H1 (cell line): Measurements from ENCODE around the gene PBXIP1. TPM values are rescaled to one million over a fixed set of nuclear protein-coding genes. Genes with fewer than 3 reads are reported as not detected.

Experiments used
- CTCF ChIA-PET: fragments of 300-600 bp; sonication (Branson Sonifier 250); formaldehyde crosslinking; loops from one replicate; lab custom pipeline; 2021; ENCODE audit not compliant: partially characterized antibody; lab: Charles Lee
- POLR2A ChIA-PET: fragments of 300-600 bp; sonication (Branson Sonifier 250); formaldehyde crosslinking; loops from one replicate; lab custom pipeline; 2021; ENCODE audit warnings: inconsistent platforms; ENCODE audit not compliant: partially characterized antibody; lab: Charles Lee
- DNase-seq, 2 experiments: peaks; one replicate each; pipeline versions ENCODE4 v3.0.0 to v3.0.0-alpha.2; 2010 to 2022; ENCODE audit warnings: low spot score in 2 of 2, low read depth in 1 of 2, mixed read lengths in 1 of 2
- FAIRE-seq: peaks from 2 replicates; lab custom pipeline; 2011; peaks lifted over from hg19 to GRCh38; lab: Jason Lieb, UNC
- H2AFZ ChIP-seq: 2 replicates; pipeline ENCODE4 v1.8.1; 2012; ENCODE audit warnings: low read length, inconsistent platforms
- H2AK5ac ChIP-seq: 2 replicates; pipeline ENCODE4 v1.6.1; 2013; ENCODE audit warnings: low read depth, low read length
- H2BK120ac ChIP-seq: replicated peaks from 2 replicates; pipeline ENCODE3; 2013; ENCODE audit warnings: low read depth, low read length, inconsistent platforms
- H2BK12ac ChIP-seq: 2 replicates; pipeline ENCODE4 v1.6.1; 2013; ENCODE audit warnings: low read depth, low read length
- H2BK15ac ChIP-seq: 2 replicates; pipeline ENCODE4 v1.6.1; 2013; ENCODE audit warnings: low read length
- H2BK20ac ChIP-seq: 2 replicates; pipeline ENCODE4 v1.6.1; 2013; ENCODE audit warnings: low read length
- H2BK5ac ChIP-seq: 2 replicates; pipeline ENCODE4 v1.6.1; 2013; ENCODE audit warnings: low read depth, low read length
- H3K14ac ChIP-seq: 2 replicates; pipeline ENCODE4 v1.6.1; 2013; ENCODE audit warnings: inconsistent platforms; ENCODE audit not compliant: insufficient read length
- H3K18ac ChIP-seq: 2 replicates; pipeline ENCODE4 v1.6.1; 2013; ENCODE audit warnings: low read length; ENCODE audit errors: extremely low read depth
- H3K23ac ChIP-seq: 2 replicates; pipeline ENCODE4 v1.6.1; 2013; ENCODE audit warnings: inconsistent platforms; ENCODE audit not compliant: insufficient read length
- H3K23me2 ChIP-seq: 2 replicates; pipeline ENCODE4 v1.6.1; 2013; ENCODE audit warnings: low read depth, low read length
- H3K27ac ChIP-seq: 2 replicates; pipeline ENCODE4 v1.6.1; 2011; ENCODE audit warnings: low read depth, low read length, inconsistent platforms
- H3K27me3 ChIP-seq, 4 experiments: replicated peaks in 1 of 4; 1 replicate in 1 of 4; 2 replicates in 3 of 4; pipeline versions ENCODE4 v1.6.1 to v1.8.1; 2011 to 2013; ENCODE audit warnings: low read length in 3 of 4, mild to moderate bottlenecking in 3 of 4, inconsistent platforms in 2 of 4, mixed read lengths in 2 of 4, moderate library complexity in 1 of 4; ENCODE audit not compliant: control insufficient read depth in 3 of 4, insufficient read depth in 3 of 4; ENCODE audit errors: extremely low read depth in 1 of 4
- H3K36me3 ChIP-seq, 4 experiments: 2 replicates each; pipeline versions ENCODE4 v1.6.1 to v1.8.1; 2011 to 2013; ENCODE audit warnings: mild to moderate bottlenecking in 4 of 4, low read length in 3 of 4, moderate library complexity in 2 of 4, control low read depth in 1 of 4, inconsistent platforms in 1 of 4; ENCODE audit not compliant: insufficient read depth in 4 of 4, control insufficient read depth in 2 of 4
- H3K4ac ChIP-seq: replicated peaks from 2 replicates; pipeline ENCODE3; 2013; ENCODE audit warnings: low read length, low read depth, mixed read lengths, inconsistent platforms; ENCODE audit not compliant: insufficient read length
- H3K4me1 ChIP-seq, 4 experiments: replicated peaks in 1 of 4; 1 replicate in 1 of 4; 2 replicates in 3 of 4; pipeline versions ENCODE4 v1.6.1 to v1.8.1; 2011 to 2013; ENCODE audit warnings: low read length in 3 of 4, inconsistent platforms in 2 of 4, mixed read lengths in 1 of 4; ENCODE audit not compliant: insufficient read depth in 4 of 4, control insufficient read depth in 3 of 4
- H3K4me2 ChIP-seq, 2 experiments: 2 replicates each; pipeline versions ENCODE4 v1.6.1 to v1.8.1; 2011 to 2013; ENCODE audit warnings: low read depth in 2 of 2, low read length in 2 of 2, control low read depth in 1 of 2, inconsistent platforms in 1 of 2, mild to moderate bottlenecking in 1 of 2; ENCODE audit not compliant: insufficient read depth in 1 of 2
- H3K4me3 ChIP-seq, 4 experiments: fragments of 200-600, 300-600 bp in 1 of 4; sonication (generic), shearing (Covaris generic), sonication (Bioruptor Twin) in 1 of 4; 2 replicates each; pipeline versions ENCODE4 v1.5.1 to v1.8.1; 2011 to 2016; ENCODE audit warnings: low read length in 4 of 4, low read depth in 3 of 4, control low read depth in 2 of 4, inconsistent platforms in 2 of 4, mild to moderate bottlenecking in 2 of 4, mixed read lengths in 1 of 4, moderate library complexity in 1 of 4; ENCODE audit not compliant: insufficient read depth in 2 of 4; ENCODE audit errors: extremely low read depth in 1 of 4
- H3K56ac ChIP-seq: replicated peaks from 2 replicates; pipeline ENCODE3; 2013; ENCODE audit warnings: low read depth, mild to moderate bottlenecking, mixed read lengths, low read length, inconsistent platforms; ENCODE audit not compliant: insufficient read length
- H3K79me1 ChIP-seq: 2 replicates; pipeline ENCODE4 v1.6.1; 2013; ENCODE audit warnings: low read depth, low read length, control low read depth
- H3K79me2 ChIP-seq, 2 experiments: 2 replicates each; pipeline versions ENCODE4 v1.6.1 to v1.8.1; 2012 to 2013; ENCODE audit warnings: low read length in 2 of 2, mild to moderate bottlenecking in 2 of 2, inconsistent platforms in 1 of 2; ENCODE audit not compliant: insufficient read depth in 2 of 2, control insufficient read depth in 1 of 2
- H3K9ac ChIP-seq, 4 experiments: replicated peaks in 1 of 4; 1 replicate in 1 of 4; 2 replicates in 3 of 4; pipeline versions ENCODE4 v1.6.1 to v1.8.1; 2011 to 2013; ENCODE audit warnings: low read depth in 3 of 4, low read length in 3 of 4, control low read depth in 2 of 4, mild to moderate bottlenecking in 2 of 4, moderate library complexity in 2 of 4, inconsistent platforms in 1 of 4; ENCODE audit errors: extremely low read depth in 1 of 4
- H3K9me3 ChIP-seq, 2 experiments: 2 replicates each; pipeline versions ENCODE4 v1.6.1 to v1.8.1; 2012 to 2013; ENCODE audit warnings: mild to moderate bottlenecking in 2 of 2, moderate library complexity in 2 of 2, control low read depth in 1 of 2, inconsistent platforms in 1 of 2, low read depth in 1 of 2, low read length in 1 of 2, mixed read lengths in 1 of 2; ENCODE audit not compliant: insufficient read depth in 2 of 2
- H4K20me1 ChIP-seq, 2 experiments: replicated peaks in 1 of 2; 2 replicates each; pipeline versions ENCODE3 to v1.8.1; 2011 to 2013; ENCODE audit warnings: inconsistent platforms in 2 of 2, low read length in 2 of 2, mild to moderate bottlenecking in 1 of 2; ENCODE audit not compliant: insufficient read depth in 2 of 2, control insufficient read depth in 1 of 2
- H4K5ac ChIP-seq: 2 replicates; pipeline ENCODE4 v1.6.1; 2013; ENCODE audit warnings: low read length, low read depth, mixed read lengths, inconsistent platforms; ENCODE audit not compliant: insufficient read length
- H4K8ac ChIP-seq: 2 replicates; pipeline ENCODE4 v1.8.0; 2013; ENCODE audit warnings: mild to moderate bottlenecking, moderate library complexity, low read length, inconsistent platforms; ENCODE audit not compliant: insufficient read depth; ENCODE audit errors: extremely low read depth
- H4K91ac ChIP-seq: replicated peaks from 2 replicates; pipeline ENCODE3; 2013; ENCODE audit warnings: low read length, mixed read lengths, inconsistent platforms; ENCODE audit not compliant: insufficient read length
- ASH2L ChIP-seq: fragments of 200-600, 300-600 bp; sonication (generic); IDR thresholded peaks from one replicate; pipeline ENCODE4 v1.7.1; 2017; ENCODE audit warnings: low read length
- CHD1 ChIP-seq: IDR thresholded peaks from 2 replicates; pipeline ENCODE4 v1.6.1; 2012; ENCODE audit warnings: low read depth, low read length, improper control_type of control experiment
- CHD2 ChIP-seq: IDR thresholded peaks from 2 replicates; pipeline ENCODE4 v1.6.1; 2012; ENCODE audit warnings: low read length, improper control_type of control experiment
- FOSL1 ChIP-seq: IDR thresholded peaks from 2 replicates; pipeline ENCODE4 v1.6.1; 2011; ENCODE audit warnings: mild to moderate bottlenecking, low read depth, low read length, moderate library complexity; ENCODE audit not compliant: insufficient read depth
- GTF2F1 ChIP-seq: IDR thresholded peaks from 2 replicates; pipeline ENCODE4 v1.6.1; 2012; ENCODE audit warnings: low read depth, low read length, improper control_type of control experiment, borderline replicate concordance
- KDM5A ChIP-seq: fragments of 200-600 bp; IDR thresholded peaks from 2 replicates; pipeline ENCODE4 v1.7.1; 2012; ENCODE audit warnings: mild to moderate bottlenecking, low read length, inconsistent platforms, mixed read lengths
- POLR2AphosphoS5 ChIP-seq: IDR thresholded peaks from 2 replicates; pipeline ENCODE4 v1.6.1; 2011; ENCODE audit warnings: low read depth, low read length
- POU5F1 ChIP-seq: IDR thresholded peaks from 2 replicates; pipeline ENCODE4 v1.6.1; 2011; ENCODE audit warnings: low read depth, mild to moderate bottlenecking, low read length, moderate library complexity
- RXRA ChIP-seq: IDR thresholded peaks from 2 replicates; pipeline ENCODE4 v1.6.1; 2011; ENCODE audit warnings: low read depth, mild to moderate bottlenecking, low read length, moderate library complexity; ENCODE audit not compliant: insufficient read depth
- SP2 ChIP-seq: IDR thresholded peaks from 2 replicates; pipeline ENCODE4 v1.6.1; 2012; ENCODE audit warnings: mild to moderate bottlenecking, low read length, inconsistent platforms
- SP4 ChIP-seq: IDR thresholded peaks from 2 replicates; pipeline ENCODE4 v1.6.1; 2012; ENCODE audit warnings: low read length, inconsistent platforms
- TEAD4 ChIP-seq: IDR thresholded peaks from 2 replicates; pipeline ENCODE4 v1.6.1; 2012; ENCODE audit warnings: low read depth, low read length, inconsistent platforms, mixed read lengths
- WGBS, 2 experiments: shearing (Covaris generic) in 1 of 2; methylation state at CpG; one replicate each; pipeline versions ENCODE4 v1.1.6 to v1.1.7; 2013 to 2015; ENCODE audit warnings: low lambda C conversion rate in 2 of 2, mixed read lengths in 2 of 2, inconsistent platforms in 1 of 2, low coverage in 1 of 2, missing lambda C conversion rate in 1 of 2; ENCODE audit not compliant: insufficient replicate concordance in 2 of 2, insufficient coverage in 1 of 2, insufficient read length in 1 of 2; ENCODE audit errors: extremely low coverage in 1 of 2, missing lambda C conversion rate in 1 of 2; 5-methylcytosine and 5-hydroxymethylcytosine counted together
- polyA plus RNA-seq, 7 experiments: library from polyadenylated mRNA; depleted of rRNA in 3 of 7; stranded (reverse) in 5 of 7; unstranded in 2 of 7; fragments of >200 nt in 5 of 7; fragments of 200-250 nt in 2 of 7; gene quantifications; 1 replicate in 5 of 7; 2 replicates in 1 of 7; 4 replicates in 1 of 7; pipeline versions ENCODE4 v1.2.1 to v1.2.3, GENCODE V29; 2011 to 2013; ENCODE audit warnings: missing spikeins in 2 of 7, mixed read lengths in 2 of 7
- total RNA-seq: library from RNA; stranded (reverse); fragmentation: NEBNext Ultra II Directional; extraction: Animal tissue kit (Norgen Biotek cat#: 25700); gene quantifications from 2 replicates; pipeline ENCODE4 v1.2.1, GENCODE V29; 2021
- TF ChIP-seq, protein P1 (sequence below): IDR thresholded peaks from 2 replicates; pipeline ENCODE4 v1.6.1; 2011; ENCODE audit warnings: low read length, improper control_type of control experiment

PBXIP1 gene
- total and polyA plus RNA-seq, 2 of the 8 experiments (the other 6 are each of a cell fraction or from before 2014, with no cell fraction given) = 12.0 to 19.8 TPM

GRCh38 chr1:154958036-154958435 lies 2.1 kb upstream of the PBXIP1 start:
- Histone ChIP-seq H3K27ac (no peak overlapping the region), H3K4me1 (peaks cover 4 to 31% (median 9%) of the 10 kb centered on the region in 4 experiments), H3K27me3 (no peaks in the 10 kb centered on the region; a peak in 1 of 7 replicates), H3K23ac (no peak overlapping the region), H4K91ac (no peak overlapping the region), H3K4ac (no peak overlapping the region), H2BK12ac (no peak overlapping the region), H2BK20ac (no peak overlapping the region), H3K18ac (no peak overlapping the region), H3K9me3 (no peaks in the 10 kb centered on the region), H3K14ac (no peak overlapping the region), H2AFZ (no peak overlapping the region), H3K4me3 (no peak overlapping the region), H3K79me1 (peaks cover 10% of the 10 kb centered on the region), H3K4me2 (no peak overlapping the region), H3K56ac (no peak overlapping the region), H2BK15ac (no peak overlapping the region), H2AK5ac (no peak overlapping the region), H3K23me2 (peaks cover 5% of the 10 kb centered on the region), H4K8ac (no peak overlapping the region), H3K79me2 (peaks cover 0 to 17% of the 10 kb centered on the region in 2 experiments), H2BK5ac (no peak overlapping the region), H2BK120ac (no peak overlapping the region), H4K20me1 (peaks cover 1 to 10% of the 10 kb centered on the region in 2 experiments), H3K36me3 (peaks cover 3 to 6% (median 5%) of the 10 kb centered on the region in 4 experiments; a peak in 5 of 8 replicates), H3K9ac (no peak overlapping the region), H4K5ac (no peak overlapping the region)
- 88% methylated on average over 2 of the region's 2 CpGs; no CpG with 5 or more reads in 1 of the 2 experiments for WGBS, 2 experiments
- ChIA-PET POLR2A (interaction anchor here (1.4 to 18.6 kb wide), 2 partner anchors 13 to 26 kb away, joined by 5 to 662 read pairs; partner anchors contain the start of genes CKS1B, FLAD1, LENEP and SHC1), CTCF (interaction anchor here (1.7 to 9.8 kb wide), 3 partner anchors 12 to 127 kb away, joined by 4 to 132 read pairs (median 18); partner anchors contain the start of genes LENEP and SHC1)
- DNase-seq (no peak), FAIRE-seq (no peak)
- no peak for TF ChIP-seq CHD1
- TF ChIP-seq FOSL1 = no peak
- TF ChIP-seq TEAD4 = no peak
- no peak for TF ChIP-seq GTF2F1
- no peak for TF ChIP-seq POU5F1
- no peak for TF ChIP-seq SP2
- no peak for TF ChIP-seq KDM5A
- no peak for TF ChIP-seq ASH2L
- TF ChIP-seq, protein P1, sequence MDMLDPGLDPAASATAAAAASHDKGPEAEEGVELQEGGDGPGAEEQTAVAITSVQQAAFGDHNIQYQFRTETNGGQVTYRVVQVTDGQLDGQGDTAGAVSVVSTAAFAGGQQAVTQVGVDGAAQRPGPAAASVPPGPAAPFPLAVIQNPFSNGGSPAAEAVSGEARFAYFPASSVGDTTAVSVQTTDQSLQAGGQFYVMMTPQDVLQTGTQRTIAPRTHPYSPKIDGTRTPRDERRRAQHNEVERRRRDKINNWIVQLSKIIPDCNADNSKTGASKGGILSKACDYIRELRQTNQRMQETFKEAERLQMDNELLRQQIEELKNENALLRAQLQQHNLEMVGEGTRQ = no peak
- TF ChIP-seq CHD2 = no peak
- TF ChIP-seq RXRA = no peak
- TF ChIP-seq POLR2AphosphoS5 = no peak
- TF ChIP-seq SP4 = no peak
